NCI-H2171 treated with DMSO at 0.1 percent for 48 hours (cell line): ENCODE data around the gene FILIP1L.
"Not testable (repeated sequence)": the region's sequence is repeated elsewhere in the genome, so short reads cannot be mapped to it uniquely, and the experiment has no call there.

Experiments used
- DNase-seq: peaks from one replicate; lab custom pipeline; 2025; lab: John Stamatoyannopoulos, UW

The FILIP1L gene

DNA sequence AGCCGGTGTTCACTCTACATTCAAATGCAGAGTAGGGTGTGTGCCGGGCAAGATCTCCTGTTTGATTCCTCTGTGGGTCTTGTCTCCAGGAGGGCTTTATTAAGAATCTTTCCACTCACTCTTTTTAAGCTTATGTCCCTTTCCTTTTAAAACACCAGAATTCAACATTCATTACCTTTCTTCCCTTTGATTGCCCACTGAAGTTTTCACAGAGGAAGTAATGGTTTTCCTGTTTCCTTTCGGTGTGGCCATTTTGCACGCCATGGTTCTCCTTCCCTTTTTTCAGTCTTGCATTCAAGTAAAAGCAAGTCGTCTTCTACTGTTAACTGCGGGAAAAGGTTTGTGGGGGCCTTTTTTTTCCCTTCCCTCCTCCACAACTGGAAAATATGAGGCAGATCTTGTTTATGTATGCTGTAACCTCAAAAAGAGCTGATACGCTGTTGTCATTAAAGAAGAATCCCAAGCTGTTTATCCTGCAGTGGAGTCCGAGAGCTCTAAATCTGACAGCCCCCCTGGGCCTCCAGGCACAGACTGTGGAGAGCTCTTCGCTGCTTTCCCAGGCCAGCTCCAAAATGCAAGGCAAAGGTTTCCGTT, 40.5 kb downstream of the FILIP1L start:
- no peak for DNase-seq

DNA sequence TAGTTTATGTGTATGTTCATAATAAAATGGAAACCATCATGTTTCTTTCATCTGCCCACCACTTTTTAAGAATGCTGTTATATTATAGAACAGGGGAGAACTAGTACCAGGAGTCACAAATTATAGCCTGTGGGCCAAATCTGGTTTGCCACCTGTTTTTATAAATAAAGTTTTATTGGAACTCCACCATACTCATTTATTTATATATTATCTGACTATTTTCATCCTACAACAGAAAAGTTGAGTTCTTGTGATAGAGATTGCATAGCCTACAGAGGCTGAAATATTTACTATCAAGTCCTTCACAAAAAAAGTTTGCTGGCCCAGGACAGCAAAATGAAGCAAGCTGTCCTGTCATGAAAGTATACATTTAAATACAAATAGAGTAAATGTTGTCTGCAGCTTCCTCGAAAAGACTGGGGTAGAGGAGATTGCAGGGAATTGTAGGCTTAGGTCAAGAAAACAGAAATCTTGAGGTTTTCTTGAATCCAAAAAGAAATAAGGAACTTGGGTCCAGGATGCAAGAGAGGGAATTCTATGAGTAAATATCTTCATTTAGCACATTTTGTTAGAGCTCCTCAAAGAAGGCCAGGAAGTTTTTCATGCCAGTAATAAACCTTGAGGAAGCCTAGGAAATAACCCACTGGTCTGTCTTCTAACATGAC, 41.1 kb downstream of the FILIP1L start:
- no peak for DNase-seq

DNA sequence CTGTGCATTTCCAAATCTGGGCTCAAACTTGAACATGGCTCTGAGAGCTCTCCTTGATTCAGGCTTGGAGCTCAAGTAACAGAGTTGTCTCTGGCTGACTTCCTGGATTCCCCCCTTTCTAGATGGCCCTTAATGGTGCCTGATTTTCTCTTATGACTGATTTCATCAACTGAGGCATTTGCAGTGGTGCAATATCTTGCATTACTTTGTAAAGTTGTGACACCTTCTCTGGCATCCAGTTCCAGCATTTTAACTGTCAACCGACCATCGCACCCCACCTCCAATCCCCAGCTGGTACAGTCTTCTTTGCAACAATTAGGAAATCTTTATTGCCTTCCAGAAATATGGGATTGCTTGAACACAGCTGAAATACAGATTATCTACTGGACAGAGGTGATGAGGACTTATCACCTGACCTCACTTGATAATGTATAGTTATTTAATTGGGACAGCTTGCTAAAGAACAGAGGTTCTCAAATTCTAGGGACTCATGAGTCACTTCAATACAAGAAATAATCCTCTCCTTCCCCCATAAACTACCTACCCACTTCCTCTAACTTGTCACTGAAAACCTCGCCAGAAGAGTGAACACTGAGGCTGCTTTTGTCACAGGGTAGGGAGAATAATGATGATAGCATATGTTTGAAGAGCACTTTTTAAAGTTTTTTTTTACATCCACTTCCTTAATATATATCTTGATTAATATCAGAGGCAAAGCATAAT, 41.8 kb downstream of the FILIP1L start:
- DNase-seq, result no peak

DNA sequence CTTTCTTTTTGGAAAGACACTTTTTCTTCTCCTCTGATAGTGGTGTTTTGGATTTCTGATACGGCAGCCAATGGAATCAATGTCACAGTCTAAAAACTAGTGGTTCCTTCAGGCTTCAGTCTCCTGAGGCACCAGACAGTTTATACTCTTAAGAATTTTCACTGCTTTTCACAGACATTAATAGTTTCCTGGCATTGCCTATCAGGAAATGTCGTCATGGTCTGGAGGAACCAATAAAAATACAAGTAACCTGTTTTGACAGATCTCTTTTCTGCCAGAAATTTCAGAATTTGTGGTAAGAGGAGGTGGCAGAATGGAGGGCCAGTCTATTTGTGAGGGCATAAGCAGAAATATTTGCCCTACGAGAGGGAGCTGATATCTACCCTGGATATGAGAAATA, 44.8 kb downstream of the FILIP1L start:
- no peak for DNase-seq

DNA sequence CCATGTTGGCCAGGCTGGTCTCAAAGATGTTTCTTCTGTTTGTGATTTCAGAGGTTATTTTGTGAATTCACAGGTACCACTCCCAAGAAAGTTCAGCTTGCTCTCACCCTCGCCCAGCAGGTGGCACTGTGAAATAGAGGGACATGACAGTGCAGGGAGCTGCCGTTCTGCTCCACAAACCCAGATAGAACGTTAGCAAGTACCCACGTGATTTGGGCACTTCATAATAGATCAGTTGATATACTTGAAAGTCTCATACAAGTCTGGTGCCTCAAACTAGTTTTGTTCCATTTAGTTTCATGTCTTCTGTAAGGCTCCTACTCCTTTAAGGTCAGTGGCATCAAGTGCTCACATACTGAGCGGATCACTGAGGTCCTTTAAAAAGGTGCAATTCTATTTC, 45.5 kb downstream of the FILIP1L start:
- DNase-seq, result peak; percentile 71

DNA sequence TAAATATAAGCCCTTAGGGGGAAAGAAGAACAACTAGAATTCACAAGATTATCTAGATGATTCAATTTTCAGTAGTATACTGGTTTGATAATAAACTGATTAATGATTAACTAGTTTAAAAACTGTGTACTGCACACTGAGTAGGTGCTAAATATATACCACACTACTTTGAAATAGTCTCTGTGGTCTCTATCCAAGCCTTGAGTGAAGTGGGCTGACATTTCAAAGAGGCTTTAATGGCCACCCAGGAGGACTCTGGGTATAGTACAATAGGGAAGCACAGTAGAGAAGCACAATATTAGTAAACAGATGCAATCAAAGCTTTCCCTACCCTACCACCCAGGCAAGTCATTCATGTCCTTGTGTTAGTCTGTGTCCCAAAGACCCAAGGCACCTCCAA, 46.7 kb downstream of the FILIP1L start:
- no peak for DNase-seq

DNA sequence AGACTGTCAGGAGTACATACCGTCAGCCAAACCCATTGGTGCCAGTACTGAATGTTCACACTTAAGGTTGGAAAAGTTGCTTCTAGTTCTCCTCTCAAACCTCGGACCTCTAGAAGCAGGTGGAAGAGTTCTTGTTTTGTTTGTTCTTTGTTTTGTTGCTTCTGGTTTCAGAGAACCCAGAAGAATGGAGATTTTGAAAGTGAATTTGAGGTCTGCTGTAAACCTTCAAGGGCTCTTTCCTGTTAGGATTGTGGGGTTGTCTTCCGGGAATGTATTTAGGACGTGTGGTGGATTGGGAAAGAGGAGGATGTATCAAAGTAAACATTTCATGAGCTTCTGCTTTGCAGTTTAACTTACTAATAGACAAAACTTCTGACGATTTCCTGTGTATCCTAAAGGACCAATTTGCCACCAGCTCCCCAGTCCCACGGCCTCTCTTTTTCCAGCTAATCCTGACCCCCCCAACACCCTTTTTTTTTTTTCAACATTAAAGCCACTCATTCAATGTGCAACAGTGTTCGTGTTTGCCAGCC, 50.3 kb downstream of the FILIP1L start:
- DNase-seq, result no peak

DNA sequence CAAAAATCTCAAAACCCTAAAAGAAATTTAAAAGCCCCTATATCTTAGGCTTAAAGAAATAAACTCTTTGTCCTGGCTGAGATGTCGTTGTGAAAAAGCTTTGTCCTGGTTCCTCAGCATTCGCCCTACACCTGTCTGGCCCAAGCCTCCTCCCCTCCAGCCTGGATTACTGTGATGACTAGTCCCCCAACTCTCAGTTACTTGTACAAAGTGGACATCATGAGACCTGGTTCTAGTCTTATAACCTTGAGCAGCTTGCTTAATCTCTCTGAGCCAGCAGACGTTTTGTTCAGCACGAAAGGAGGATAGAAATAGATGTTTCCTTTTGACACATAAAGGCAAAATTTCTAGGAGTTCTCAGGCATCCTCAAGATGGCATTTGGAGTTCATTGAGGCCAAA, 51.6 kb downstream of the FILIP1L start:
- no peak for DNase-seq

DNA sequence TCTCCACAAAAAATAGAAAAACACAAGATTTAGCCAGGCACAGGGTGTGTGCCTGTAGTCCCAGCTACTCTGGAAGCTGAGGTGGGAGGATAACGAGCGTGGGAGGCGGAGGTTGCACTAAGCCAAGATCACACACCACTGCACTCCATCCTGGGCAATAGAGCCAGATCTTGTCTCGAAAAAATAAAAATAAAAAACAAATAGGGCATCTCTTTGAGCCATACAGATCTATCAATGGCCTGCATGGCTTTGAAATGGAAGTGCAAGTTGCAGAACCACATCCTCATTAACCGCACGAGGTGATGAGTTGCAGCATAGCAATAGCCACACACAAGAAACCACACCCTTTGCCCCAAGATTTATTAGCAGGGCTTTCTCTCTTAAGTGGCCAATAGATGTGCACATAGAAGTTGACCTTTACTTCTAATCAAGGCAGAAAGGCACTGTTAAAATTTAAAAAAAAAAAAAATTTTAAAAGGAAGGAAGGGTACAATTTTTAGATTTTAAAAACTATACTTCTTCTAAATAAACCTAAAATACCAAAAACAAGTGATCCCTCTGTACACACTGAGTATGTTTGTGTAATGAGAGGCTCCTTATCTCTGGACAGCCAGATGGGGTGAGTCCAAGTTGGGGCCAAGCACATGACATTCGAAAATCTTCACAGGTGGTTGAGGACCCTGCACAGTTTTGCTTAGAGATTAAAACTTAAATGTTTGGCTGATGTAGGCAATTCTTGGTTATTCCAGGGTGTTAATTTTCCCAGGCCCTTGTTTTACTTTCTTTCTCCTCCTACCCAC, 53.4 kb downstream of the FILIP1L start:
- DNase-seq, result no peak

DNA sequence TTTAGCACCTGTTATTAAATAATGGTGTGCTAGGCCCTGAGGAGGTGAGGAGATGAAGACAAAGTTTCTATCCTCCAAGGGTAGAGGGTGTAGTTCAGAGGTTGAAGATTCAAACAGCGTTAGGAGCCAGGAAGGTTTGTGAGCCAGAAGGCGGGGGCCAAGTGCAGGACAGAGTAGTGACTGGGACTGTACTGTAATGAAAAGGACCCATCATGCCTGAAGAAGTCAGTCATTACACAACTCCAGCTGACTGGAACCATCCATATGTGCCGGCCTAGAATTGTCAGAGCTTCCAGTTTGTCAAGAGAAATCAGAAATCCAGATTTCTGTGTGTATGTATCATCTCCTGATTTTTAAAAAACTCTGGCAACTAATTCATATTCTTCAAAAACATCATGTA, 54.8 kb downstream of the FILIP1L start:
- DNase-seq, result no peak

DNA sequence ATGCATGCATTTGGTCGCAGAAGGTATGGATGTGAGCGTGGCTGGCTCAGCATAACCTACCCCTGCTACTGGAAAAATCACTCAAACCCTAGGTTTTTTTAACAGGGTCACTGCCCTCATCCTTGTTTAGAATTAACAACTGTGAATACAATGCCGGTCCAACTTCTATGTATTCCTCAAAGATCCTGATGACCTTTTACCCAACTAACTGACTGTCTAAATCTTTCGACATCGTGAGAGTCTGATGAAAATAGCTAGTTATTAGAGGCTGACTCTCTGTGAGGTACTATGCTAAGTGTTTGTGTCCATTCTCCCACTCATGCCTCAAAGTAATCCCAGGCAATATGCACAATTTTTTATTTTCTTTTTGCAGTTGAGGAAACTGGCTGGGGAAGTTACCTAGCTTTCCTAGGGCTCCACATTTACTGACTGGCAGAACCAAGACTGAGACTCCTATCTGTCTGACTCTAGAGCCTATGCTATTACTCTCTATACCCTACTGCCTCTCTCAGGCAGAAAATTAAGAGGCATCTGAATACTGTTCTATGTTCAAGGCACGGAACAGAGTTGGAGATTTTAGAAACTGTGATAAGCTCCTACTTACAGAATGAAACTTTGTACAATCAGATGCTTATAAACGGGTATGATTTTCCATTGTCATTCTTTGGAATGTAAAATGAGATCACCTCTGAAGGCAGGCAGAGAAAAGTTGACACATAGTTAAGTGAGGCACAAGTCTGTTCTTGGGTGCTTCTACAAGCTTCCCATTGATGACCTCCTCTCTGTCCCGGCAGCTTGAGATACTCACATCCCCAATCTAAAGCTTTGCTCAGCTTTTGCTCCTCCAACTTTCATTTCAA, 56.4 kb downstream of the FILIP1L start:
- DNase-seq, result no peak

DNA sequence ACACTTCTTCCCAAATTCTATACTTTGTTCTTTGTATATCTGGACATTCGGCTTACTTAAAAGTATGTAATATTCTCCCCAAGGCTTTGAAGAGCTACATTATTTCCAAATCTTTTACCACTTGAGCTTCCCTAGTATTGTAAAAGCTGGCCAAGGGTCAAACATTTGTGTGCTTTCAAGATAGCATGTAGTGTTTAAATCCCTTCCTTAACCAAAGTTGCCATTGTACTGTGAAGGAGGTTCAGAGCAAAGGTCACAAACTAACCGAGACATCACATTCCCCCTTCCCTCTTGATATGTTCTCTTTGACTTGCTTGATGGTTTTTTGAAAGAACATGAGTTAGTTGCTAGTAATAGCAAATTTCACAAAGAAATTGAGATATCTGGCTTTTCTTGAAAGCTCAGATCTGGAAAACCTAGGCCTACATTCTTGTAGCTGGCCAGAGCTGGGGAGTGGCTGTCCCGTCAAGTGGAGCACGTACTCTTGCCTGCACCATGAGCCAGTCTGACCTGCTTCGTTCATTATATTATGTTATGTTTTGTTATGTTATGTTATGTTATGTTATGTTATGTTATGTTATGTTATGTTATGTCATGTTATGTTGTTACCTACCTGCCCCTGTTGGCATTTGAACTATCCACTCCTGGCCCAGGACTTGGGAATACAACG, 60.2 kb downstream of the FILIP1L start:
- DNase-seq, result no peak

DNA sequence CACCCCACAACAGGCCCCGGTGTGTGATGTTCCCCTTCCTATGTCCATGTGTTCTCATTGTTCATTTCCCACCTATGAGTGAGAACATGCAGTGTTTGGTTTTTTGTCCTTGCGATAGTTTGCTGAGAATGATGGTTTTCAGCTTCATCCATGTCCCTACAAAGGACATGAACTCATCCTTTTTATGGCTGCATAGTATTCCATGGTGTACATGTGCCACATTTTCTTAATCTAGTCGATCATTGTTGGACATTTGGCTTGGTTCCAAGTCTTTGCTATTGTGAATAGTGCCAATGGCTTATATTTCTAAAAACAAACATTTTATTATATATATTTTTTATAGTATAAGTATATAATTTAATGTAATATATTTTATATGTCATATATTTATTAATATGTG, 62.8 kb downstream of the FILIP1L start:
- not testable (repeated sequence) for DNase-seq

DNA sequence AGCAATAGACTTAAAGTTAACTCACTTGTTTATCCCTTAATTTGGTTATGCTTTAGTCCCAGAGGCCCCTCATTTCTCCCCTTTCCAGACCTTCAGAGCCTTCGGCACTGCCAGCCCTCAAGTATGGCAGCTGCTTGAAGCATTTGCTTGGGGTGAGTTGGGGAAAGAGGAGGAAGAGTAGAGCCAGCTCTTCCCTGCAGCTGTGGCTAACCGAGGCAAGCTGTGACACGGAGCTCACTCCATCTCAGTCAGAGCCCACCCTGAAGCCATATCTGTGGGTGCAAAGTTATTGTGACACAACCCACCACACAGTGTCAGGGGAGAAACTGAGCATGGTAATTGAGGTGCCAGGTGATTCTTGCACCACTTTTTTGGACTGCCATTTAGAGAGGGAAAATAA, 66.1 kb downstream of the FILIP1L start:
- DNase-seq, result no peak

DNA sequence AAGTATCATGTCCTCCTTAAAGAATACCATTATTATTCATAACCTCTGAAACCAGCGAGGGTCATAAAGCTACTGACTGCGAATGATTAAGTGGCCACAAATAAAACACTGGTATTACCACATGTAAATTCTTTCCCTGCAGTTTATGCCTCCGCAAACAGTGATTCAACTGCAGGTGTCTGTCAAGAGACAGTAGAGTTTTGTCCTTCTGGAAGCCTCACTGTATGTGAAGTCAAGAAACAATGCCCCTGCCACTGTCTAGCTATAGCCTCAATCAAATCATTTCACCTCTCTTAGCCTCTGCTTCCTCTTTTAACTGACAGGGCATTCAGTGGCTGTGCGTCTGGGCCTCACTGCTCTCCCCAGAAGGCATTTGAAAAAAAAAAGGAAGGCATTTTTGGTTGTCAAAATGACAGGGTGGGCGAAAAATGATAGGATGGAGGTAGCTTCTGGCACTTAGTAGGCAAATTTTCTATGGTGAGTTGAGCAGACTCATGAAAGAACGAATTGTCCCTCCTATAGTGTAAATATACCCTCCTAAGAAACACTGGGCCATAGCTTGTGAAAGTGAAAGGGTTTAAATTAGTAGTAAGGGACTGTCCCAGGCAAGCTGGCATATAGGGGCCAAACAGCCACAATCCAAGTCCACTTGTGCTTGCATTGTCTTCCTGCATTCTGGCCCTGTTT, 66.7 kb downstream of the FILIP1L start:
- DNase-seq, result no peak

DNA sequence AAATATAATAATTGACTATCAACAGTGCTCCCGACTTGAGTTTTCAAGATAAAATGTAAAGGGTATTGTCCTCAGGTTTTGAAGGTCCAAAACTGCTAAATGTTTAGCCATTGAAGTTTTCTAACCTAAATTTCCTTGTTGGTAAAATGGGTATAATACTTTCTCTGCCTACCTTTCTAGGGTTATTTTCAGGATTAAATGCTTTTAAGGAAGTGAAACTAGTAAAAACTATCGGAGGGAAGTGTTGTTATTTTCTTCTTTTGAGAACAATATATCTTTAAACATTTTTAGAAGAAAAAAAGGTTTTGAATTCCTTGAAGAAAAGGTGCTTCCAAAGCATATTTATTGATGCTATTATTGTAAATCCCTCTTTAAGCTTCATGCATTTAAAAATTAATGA, 67.3 kb downstream of the FILIP1L start:
- DNase-seq, result no peak

DNA sequence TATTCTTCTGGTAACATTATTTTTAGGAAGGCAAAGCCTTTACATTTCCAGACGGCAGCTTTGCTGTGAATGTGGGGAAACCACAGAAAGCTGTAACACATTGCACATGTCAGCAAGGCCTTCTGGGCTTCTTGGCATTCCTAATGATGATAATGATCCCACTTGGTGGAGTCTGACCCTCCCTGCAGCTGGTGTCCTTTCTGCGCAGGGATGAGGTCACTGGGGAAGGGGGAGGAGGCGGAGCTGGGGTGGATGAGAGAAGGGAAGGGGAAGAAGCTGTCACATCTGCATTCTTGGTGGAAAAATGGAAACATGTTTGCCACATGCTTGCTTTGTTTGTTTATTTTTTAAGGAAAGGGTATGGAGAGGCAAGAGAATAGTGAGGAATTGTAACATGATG, 68.6 kb downstream of the FILIP1L start:
- peak; percentile 20 for DNase-seq

DNA sequence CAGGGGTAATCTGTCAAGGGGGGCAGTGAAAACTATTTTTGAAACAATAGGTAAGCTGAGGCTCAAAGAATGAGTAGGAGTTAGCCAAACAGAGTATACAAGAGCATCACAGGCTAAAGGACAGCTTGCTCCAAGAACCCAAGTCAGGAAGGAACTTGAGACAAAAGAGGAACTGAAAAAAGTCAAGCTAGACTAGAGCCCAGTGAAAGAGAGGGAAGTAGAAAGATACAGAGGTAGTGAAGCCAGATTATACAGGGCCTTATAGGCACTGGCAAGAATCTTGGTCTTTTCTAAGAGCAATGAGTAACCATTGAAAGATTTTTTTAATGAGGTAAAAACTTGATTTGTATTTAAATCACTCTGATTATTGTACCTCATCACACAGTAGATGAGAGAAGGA, 69.9 kb downstream of the FILIP1L start:
- no peak for DNase-seq

DNA sequence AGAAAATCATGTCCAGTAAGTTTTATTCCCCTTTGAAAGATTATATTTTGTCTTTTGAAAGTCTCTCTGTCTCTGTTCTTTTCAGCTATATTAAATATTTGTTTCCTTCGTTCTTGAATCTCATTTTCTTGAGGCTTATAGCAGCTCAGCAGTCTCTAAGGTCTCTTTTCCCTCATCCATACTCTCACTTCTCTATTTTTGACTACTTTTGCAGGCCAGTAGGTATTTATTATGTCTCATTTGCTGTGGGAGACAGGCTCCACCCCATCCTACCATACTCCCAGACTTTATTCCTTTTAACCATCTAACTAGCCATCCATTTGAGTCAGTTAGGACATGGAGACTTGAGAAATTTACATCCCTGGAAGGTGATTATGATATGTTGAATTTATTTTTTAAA, 71.0 kb downstream of the FILIP1L start:
- DNase-seq, result no peak
